COR-L47 (cell line): ENCODE measurements around the gene OR11G2.
"Not testable (repeated sequence)": the region's sequence is repeated elsewhere in the genome, so short reads cannot be mapped to it uniquely, and the experiment has no call there.

Experiments
- DNase-seq: peaks from one replicate; lab custom pipeline; 2025; lab: John Stamatoyannopoulos, UW

The OR11G2 gene

GRCh38 chr14:20228681-20229080 lies 38.0 kb downstream of the OR11G2 start, which contains the start of gene OR11H7:
TSS of gene OR11H7 (plus strand) at chr14:20228981.
- no peak for DNase-seq

GRCh38 chr14:20235415-20235814 lies 44.7 kb downstream of the OR11G2 start:
- DNase-seq = not testable (repeated sequence)

GRCh38 chr14:20247646-20248246 lies 57.0 kb downstream of the OR11G2 start:
- no peak for DNase-seq
